ENCODE results near the gene DNAJC30. TPM values are rescaled to one million over a fixed set of nuclear protein-coding genes. Genes with fewer than 3 reads are reported as not detected.

Gene DNAJC30
- total and polyA plus RNA-seq, 2 of the 8 experiments (the other 6 are each of a cell fraction or from before 2014, with no cell fraction given) = 6.1 to 6.3 TPM

DNA sequence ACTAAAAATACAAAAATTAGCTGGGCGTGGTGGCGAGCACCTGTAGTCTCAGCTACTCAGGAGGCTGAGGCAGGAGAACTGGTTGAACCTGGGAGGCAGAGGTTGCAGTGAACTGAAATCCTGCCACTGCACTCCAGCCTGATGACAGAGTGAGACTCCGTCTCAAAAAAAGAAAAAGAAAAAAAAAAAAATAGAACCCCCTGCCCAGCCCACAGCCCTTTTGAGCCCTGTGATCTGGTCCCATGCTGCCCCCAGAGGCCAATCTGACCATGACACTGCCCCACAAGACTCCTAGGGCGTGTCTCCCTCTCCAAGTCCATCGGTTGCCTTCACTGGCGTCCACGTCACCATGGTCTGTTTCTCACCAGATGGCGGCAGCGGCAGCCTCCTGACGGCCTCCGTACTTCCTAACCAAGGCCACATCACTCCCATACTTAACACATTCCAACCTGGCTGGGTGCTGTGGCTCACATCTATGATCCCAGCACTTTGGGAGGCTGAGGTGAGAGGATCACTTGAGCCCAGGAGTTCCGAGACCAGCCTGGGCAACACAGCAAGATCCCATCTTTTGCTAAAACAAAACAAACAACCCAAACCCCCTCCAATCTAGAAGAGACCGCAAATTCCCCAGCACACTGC, 18.2 kb upstream of the DNAJC30 start (continued):
- TF ChIP-seq, protein P1, sequence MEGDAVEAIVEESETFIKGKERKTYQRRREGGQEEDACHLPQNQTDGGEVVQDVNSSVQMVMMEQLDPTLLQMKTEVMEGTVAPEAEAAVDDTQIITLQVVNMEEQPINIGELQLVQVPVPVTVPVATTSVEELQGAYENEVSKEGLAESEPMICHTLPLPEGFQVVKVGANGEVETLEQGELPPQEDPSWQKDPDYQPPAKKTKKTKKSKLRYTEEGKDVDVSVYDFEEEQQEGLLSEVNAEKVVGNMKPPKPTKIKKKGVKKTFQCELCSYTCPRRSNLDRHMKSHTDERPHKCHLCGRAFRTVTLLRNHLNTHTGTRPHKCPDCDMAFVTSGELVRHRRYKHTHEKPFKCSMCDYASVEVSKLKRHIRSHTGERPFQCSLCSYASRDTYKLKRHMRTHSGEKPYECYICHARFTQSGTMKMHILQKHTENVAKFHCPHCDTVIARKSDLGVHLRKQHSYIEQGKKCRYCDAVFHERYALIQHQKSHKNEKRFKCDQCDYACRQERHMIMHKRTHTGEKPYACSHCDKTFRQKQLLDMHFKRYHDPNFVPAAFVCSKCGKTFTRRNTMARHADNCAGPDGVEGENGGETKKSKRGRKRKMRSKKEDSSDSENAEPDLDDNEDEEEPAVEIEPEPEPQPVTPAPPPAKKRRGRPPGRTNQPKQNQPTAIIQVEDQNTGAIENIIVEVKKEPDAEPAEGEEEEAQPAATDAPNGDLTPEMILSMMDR (IDR thresholded peaks at IDR 0.05; ENCODE audit: control extremely low read depth in 1 of 3, insufficient read depth in 1 of 3, low read depth in 1 of 3, low read length in 3 of 3) = peak in 2 of 3 experiments; percentile 75 to 91; a peak in 3 of 4 replicates
- TF ChIP-seq CHD2 (IDR thresholded peaks at IDR 0.05; ENCODE audit: low read length) (0 out of 2 replicates have a peak, but pooled peaks have one; percentile 14), SIN3A (conservative IDR thresholded peaks at IDR 0.05 in 1 of 2, IDR thresholded peaks at IDR 0.05 in 1 of 2; ENCODE audit: low read depth in 1 of 2, low read length in 2 of 2) (peak in 1 of 2 experiments; percentile 77; a peak in 2 of 4 replicates), KDM1A (IDR thresholded peaks at IDR 0.05; ENCODE audit: borderline replicate concordance, low read length) (peak; percentile 93)
